Esophagus squamous epithelium (tissue), 4 donors: ENCODE data around the gene FGF18.

Experiments
- POLR2A ChIP-seq, 4 donors: fragments of 450-650 bp; IDR thresholded peaks; one replicate each; pipeline ENCODE4 v1.6.1; 2017; ENCODE audit warnings: antibody characterized with exemption in 4 of 4, mild to moderate bottlenecking in 4 of 4, moderate library complexity in 3 of 4
- TF ChIP-seq, protein P1 (sequence below), 6 experiments: fragments of 450-650 bp in 4 of 6; fragments of 200-600 bp in 2 of 6; sonication (generic) in 2 of 6; IDR thresholded peaks; one replicate each; pipeline ENCODE4 v1.5.1; 2016 to 2019; ENCODE audit warnings: antibody characterized with exemption in 6 of 6, mild to moderate bottlenecking in 4 of 6, moderate library complexity in 4 of 6

DNA sequence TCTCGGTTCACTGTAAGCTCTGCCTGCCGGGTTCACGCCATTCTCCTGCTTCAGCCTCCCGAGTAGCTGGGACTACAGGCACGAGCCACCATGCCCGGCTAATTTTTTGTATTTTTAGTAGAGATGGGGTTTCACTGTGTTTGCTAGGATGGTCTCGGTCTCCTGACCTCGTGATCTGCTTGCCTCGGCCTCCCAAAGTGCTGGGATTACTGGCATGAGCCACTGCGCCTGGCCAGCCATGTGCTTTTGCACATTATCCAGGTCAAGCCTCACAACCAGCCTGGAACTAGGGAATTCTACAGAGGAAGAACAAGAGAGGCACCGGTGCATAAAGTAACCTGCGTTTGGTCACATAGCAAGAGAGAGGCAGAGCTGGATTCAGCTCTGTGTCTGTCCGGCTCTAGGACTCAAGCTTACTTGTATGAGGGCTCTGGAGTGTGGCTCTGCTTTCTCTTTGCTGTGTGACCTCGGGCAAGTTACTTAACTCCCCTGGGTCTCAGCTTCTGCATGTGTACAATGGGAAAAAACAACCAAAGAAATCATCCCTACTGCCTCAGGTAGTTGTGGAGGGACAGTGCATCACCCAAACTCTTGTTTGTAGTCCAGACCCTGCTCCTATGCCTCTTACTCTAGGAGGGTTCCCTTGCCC lies 6.3 kb downstream of the FGF18 start:
- TF ChIP-seq, protein P1, sequence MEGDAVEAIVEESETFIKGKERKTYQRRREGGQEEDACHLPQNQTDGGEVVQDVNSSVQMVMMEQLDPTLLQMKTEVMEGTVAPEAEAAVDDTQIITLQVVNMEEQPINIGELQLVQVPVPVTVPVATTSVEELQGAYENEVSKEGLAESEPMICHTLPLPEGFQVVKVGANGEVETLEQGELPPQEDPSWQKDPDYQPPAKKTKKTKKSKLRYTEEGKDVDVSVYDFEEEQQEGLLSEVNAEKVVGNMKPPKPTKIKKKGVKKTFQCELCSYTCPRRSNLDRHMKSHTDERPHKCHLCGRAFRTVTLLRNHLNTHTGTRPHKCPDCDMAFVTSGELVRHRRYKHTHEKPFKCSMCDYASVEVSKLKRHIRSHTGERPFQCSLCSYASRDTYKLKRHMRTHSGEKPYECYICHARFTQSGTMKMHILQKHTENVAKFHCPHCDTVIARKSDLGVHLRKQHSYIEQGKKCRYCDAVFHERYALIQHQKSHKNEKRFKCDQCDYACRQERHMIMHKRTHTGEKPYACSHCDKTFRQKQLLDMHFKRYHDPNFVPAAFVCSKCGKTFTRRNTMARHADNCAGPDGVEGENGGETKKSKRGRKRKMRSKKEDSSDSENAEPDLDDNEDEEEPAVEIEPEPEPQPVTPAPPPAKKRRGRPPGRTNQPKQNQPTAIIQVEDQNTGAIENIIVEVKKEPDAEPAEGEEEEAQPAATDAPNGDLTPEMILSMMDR (IDR thresholded peaks at IDR 0.05) = no peak
- TF ChIP-seq POLR2A (IDR thresholded peaks at IDR 0.05) = no peak
